AG09309 (cell line): ENCODE data around the gene PPM1N.

Experiments
- DNase-seq: peaks from one replicate; pipeline ENCODE4 v3.0.0-alpha.2; 2010; ENCODE audit warnings: low read depth
- H3K4me3 ChIP-seq: 2 replicates; pipeline ENCODE4 v1.5.1; 2011; ENCODE audit warnings: mild to moderate bottlenecking, low read depth, low read length, moderate library complexity; ENCODE audit not compliant: control insufficient read depth
- CTCF ChIP-seq: IDR thresholded peaks from 2 replicates; pipeline ENCODE4 v1.5.1; 2011; ENCODE audit warnings: mild to moderate bottlenecking, low read depth, low read length, inconsistent platforms; ENCODE audit not compliant: insufficient read depth, control insufficient read depth; ENCODE audit errors: missing control alignments

PPM1N gene

GRCh38 chr19:45497791-45498190 lies 452 bp upstream of the PPM1N start:
- no peak overlapping the region for H3K4me3 ChIP-seq
- DNase-seq = no peak
- TF ChIP-seq CTCF = no peak

- DNase-seq = no peak
- TF ChIP-seq CTCF = no peak
- no peak overlapping the region for H3K4me3 ChIP-seq
Observed at GRCh38 chr19:45499196-45500180, 1.2 kb downstream of the PPM1N start.

GRCh38 chr19:45500918-45501729 lies 2.9 kb downstream of the PPM1N start:
- H3K4me3 ChIP-seq = no peak overlapping the region
- no peak for DNase-seq
- TF ChIP-seq CTCF = no peak

GRCh38 chr19:45501730-45502014 lies 3.4 kb downstream of the PPM1N start:
- TF ChIP-seq CTCF = no peak
- no peak overlapping the region for H3K4me3 ChIP-seq

GRCh38 chr19:45502111-45502510 lies 3.9 kb downstream of the PPM1N start:
- TF ChIP-seq CTCF = no peak
- no peak overlapping the region for H3K4me3 ChIP-seq
- no peak for DNase-seq

More at GRCh38 chr19:45501730-45502014, 3.4 kb downstream of the PPM1N start:
- no peak for DNase-seq

- no peak for TF ChIP-seq CTCF
Observed at GRCh38 chr19:45503909-45504308, 5.7 kb downstream of the PPM1N start.

More at GRCh38 chr19:45503909-45504308, 5.7 kb downstream of the PPM1N start:
- no peak for DNase-seq
- no peak overlapping the region for H3K4me3 ChIP-seq
